Neural progenitor cell (in vitro differentiated cells): ENCODE measurements around the gene NPTXR.

Experiments used
- CTCF ChIP-seq: fragments of 200-600 bp; sonication (generic); IDR thresholded peaks from 2 replicates; pipeline ENCODE4 v1.5.1; 2017; ENCODE audit warnings: antibody characterized with exemption, mild to moderate bottlenecking
- EZH2 ChIP-seq: fragments of 200-600 bp; sonication (generic); IDR thresholded peaks from 2 replicates; pipeline ENCODE4 v1.6.1; 2017; ENCODE audit warnings: antibody characterized with exemption, mild to moderate bottlenecking, moderate library complexity

- no peak for TF ChIP-seq CTCF
- TF ChIP-seq EZH2: no peak
Measured at GRCh38 chr22:38773363-38773946, 70.4 kb downstream of the NPTXR start.
